T follicular helper cell (primary cell): ENCODE data around the gene ANXA4.
"Not testable (repeated sequence)": the region's sequence is repeated elsewhere in the genome, so short reads cannot be mapped to it uniquely, and the experiment has no call there.

ENCODE experiments used
- DNase-seq: peaks from one replicate; pipeline ENCODE4 v3.0.0-alpha.2; 2020; ENCODE audit warnings: low read depth

Gene ANXA4

DNA sequence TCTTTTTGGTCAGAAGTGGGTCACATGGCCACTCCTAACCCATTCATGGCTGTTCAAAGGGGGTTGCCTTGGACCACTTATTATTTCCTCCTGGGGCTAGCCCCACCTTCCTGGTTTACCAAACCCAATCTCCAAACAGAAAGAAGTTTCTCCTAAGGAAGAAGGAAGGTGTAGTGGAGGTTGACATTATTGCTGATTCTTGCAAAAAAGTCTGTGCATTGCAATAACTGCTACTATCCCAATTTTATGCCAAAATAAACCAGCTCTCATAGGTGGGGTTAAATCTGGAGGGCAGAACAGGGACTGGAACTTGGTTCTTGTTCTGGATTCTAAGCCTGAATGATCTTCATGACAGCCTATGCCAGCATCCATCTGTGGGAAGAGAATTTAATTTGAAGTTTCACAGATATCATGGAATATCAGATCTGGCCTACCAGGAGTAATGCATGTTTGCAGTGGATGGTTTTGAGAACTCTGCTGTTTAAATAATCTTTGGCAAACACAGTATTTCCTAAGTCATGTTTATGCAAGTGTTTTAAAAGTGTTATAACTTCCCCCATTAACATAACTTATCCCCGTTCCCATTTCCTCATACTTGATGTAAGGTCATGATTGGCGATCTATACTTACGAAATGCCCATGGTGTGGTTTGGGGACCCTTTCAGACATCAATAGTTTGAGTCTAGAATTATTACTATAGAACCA is 11.9 kb downstream of the ANXA4 start:
- no peak for DNase-seq

GRCh38 chr2:69754633-69755032 is 12.7 kb downstream of the ANXA4 start:
- no peak for DNase-seq

- no peak for DNase-seq
Measured at GRCh38 chr2:69755862-69756467, 14.0 kb downstream of the ANXA4 start.

DNA sequence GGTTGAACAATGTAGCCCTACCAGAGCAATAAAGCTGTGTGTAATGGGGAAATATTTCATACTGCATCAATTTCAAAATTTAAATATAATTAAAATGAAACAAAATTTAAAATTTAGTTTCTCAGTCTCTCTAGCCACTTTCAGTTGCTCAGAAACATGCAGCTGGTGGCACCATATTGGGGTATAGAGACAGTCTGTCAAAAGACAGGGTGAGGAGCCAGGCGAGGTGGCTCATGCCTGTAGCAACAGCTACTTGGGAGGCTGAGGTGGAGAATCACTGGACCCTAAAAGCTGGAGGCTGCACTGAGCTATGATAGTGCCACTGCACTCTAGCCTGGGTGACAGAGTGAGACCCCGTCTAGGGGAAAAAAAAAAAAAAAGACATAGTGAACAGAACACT is 20.1 kb downstream of the ANXA4 start:
- no peak for DNase-seq

DNA sequence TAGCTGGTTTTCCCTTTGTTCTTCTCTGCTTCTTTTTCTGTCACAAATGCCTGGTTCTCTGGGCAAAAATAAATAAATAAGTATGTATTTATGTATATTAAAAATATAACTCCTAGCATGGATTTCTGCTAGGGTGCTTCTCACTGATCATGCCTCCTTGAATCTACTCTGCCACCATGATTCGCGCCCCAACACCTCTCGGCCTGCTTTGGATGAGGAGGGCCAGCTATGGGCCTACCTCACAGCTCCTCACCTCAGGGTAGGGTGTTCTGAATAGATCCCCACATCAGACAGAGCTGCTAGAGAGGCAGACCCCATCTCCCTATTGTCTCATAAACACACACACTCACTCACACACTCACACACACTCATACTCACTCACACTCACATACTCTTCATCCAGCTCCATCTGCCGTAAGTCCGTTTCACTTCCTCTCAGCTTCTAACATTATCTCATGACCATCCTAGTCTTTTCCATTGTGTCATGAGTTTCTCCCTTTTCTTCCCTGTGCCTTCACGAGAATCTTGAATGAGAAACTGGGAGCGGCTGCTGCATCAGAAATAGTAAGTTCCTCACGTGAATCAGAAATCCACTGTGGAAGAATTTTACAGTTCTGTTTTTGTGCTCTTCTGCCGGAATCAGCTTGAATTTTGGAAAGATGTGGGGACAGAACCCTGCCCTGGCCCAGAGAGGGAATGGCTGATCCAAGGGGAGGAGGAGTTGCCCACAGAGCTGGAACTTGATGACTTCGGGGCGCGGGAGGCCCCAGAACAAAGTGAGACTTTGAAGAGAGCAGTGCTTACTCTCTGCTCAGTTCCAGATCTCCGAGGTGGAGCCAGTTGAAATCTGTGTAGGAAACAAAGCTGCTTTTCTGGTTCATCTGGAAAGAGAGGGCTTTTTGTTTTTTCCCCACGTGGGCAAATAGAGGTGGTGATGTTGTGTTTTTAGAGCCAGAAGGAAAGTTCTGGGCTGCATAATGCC is 20.9 kb downstream of the ANXA4 start:
- no peak for DNase-seq

DNA sequence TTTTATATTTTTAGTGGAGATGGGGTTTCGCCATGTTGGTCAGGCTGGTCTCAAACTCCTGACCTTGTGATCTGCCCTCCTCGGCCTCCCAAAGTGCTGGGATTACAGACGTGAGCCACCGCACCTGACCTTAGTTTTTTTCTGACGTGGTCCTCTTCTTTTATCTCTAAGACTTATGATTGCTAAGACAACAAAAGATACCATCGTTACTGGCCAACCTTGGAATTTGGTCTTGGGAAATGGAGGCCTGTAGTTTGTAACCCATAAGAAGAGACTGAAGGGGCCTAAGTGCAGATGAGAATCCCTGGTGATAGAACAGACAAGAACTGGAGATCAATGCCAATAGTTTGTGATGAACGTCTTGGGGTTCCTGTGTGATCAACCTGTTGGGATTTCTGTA is 21.9 kb downstream of the ANXA4 start:
- DNase-seq, result not testable (repeated sequence)

GRCh38 chr2:69764286-69765095 is 22.6 kb downstream of the ANXA4 start:
- no peak for DNase-seq

- no peak for DNase-seq
Measured at GRCh38 chr2:69765096-69765380, 23.1 kb downstream of the ANXA4 start.

- no peak for DNase-seq
Measured at GRCh38 chr2:69766014-69766413, 24.1 kb downstream of the ANXA4 start.

DNA sequence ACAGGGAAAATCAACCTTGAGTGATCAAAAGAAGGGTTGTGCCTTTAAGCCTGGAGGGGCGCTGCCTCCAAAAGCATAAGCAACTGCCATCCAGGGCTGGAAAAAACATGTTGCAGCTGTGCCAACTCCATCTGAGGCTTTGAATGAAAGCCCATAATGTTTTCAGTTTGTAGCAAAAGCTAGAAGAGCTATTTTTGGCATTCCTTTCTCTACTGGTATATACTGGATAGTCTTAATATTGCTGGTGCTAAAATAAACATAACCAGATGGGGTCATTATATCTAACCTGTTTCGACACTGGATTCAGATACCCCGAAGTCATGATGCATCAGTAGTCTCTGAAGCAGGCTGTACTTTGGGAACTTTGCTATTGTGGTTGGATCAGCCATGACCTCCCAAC is 25.1 kb downstream of the ANXA4 start:
- DNase-seq, result no peak

DNA sequence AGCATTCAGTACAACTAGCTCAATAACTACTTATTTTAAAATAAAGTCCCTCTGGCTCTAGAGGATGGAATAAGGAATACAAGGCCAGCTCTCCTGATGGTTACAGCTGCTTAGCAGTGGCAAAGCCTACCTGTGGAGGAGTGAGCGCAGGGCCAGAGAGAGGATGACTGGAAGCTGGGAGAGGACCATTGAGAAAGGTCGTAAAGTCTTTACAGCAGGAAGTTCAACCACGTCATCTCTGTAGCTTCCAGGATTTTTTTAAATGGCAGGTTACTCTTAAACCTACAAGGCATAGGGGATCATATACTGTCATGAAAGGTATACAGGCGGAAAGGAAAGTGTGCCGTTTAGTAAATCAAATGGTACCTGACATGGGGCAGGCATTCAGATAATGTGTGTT is 26.3 kb downstream of the ANXA4 start:
- DNase-seq, result no peak

GRCh38 chr2:69768789-69769188 is 26.9 kb downstream of the ANXA4 start:
- DNase-seq, result no peak

GRCh38 chr2:69769272-69769671 is 27.3 kb downstream of the ANXA4 start:
- DNase-seq, result no peak

DNA sequence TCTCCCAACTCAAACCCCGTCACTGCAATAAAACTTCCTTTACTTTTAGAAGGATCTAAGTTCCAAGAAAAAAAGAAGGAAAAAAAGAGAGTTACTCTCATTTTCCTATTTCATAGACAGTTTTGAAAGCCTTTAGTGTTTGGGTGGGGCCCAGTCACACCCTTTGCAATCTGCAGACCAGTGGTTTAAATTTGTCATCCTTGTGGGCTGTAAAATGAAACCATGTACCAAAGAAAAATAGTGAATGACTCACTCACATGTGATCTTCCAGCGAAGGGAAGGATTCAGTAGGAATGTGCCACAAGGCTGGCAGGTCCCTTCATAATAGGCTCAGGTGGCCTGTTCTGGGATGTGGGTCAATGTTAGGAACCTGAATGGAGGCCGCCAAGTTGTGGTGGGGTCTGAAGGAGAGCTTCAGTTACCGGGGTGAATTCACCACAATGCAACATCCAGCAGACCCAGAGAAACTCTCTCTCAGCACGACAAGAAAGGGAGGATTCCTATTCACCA is 28.3 kb downstream of the ANXA4 start:
- DNase-seq, result no peak

GRCh38 chr2:69770747-69771146 is 28.8 kb downstream of the ANXA4 start:
- no peak for DNase-seq

GRCh38 chr2:69771461-69771860 is 29.5 kb downstream of the ANXA4 start:
- DNase-seq, result no peak

- DNase-seq, result no peak
Measured at GRCh38 chr2:69773206-69773605, 31.3 kb downstream of the ANXA4 start.

GRCh38 chr2:69774258-69774983 is 32.5 kb downstream of the ANXA4 start:
- not testable (repeated sequence) for DNase-seq

DNA sequence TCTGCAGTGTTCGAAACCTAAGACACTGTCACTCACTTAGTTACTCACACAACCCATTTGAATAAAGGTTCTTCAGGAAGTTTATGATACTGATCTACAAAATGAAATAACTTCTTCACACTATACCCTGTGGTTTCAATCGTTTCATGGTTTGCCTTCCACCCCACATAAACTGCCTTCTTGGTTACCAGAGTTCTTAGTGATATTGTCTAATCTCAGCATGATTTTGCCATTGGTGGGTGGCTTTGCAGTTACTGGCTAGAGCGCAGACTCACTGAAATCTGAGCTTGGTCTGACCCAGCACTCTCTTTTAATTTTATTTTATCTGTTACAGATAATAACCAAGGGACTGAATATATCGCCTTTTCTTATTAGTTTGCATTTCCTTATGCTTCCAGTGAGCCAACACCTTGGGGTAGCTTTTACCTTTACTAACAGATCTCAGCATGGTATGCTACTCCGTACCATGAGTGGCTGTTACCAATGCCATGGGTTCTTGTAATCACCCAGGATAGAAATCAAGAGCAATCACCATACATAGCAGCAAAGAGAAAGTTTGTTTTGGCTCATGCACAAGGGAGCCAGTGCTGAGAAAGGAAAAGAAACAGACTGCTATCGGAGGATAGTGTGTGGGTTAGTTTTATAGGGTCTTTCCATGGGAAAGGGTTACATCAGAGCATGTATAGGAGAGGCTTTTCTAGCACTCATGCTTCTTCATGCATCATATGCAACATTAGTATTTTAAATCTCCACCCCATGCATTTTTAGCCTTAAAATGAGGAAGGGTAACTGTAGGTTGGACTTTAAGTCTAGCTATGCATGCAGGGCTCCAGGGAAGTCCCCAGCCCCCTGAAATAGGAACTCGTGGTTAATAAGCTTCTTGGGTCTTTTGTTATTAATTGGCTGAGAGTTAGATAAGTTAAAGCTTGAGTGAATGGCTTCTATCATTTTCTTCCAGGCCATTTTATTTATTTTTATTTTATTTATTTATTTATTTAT is 33.3 kb downstream of the ANXA4 start:
- DNase-seq, result no peak
